Cardiac muscle cell (in vitro differentiated cells and primary cell): Measurements from ENCODE around the gene ECEL1. TPM values are rescaled to one million over a fixed set of nuclear protein-coding genes. Genes with fewer than 3 reads are reported as not detected.

Experiments
- DNase-seq, 2 donors: peaks; one replicate each; pipeline versions ENCODE4 v3.0.0 to v3.0.0-alpha.2; 2010 to 2017; ENCODE audit warnings: low read depth in 1 of 2, low spot score in 1 of 2
- H3K27ac ChIP-seq: fragments of 200-600 bp; sonication (generic); 2 replicates; pipeline ENCODE4 v1.5.1; 2016
- H3K27me3 ChIP-seq: fragments of 200-600 bp; sonication (generic); 2 replicates; pipeline ENCODE4 v1.6.0; 2016; ENCODE audit warnings: control low read depth
- H3K36me3 ChIP-seq: fragments of 200-600 bp; sonication (generic); 2 replicates; pipeline ENCODE4 v1.5.1; 2016; ENCODE audit warnings: control low read depth
- H3K4me1 ChIP-seq: fragments of 200-600 bp; sonication (generic); 2 replicates; pipeline ENCODE4 v1.8.1; 2017; ENCODE audit warnings: low read depth, mild to moderate bottlenecking, mixed run types
- H3K4me3 ChIP-seq: fragments of 200-600 bp; sonication (generic); 2 replicates; pipeline ENCODE4 v1.5.1; 2016; ENCODE audit warnings: mild to moderate bottlenecking
- H3K9me3 ChIP-seq: fragments of 200-600 bp; sonication (generic); 2 replicates; pipeline ENCODE4 v1.5.1; 2017; ENCODE audit warnings: low read depth, mild to moderate bottlenecking, control low read depth
- CTCF ChIP-seq: IDR thresholded peaks from 2 replicates; pipeline ENCODE4 v1.5.1; 2012; ENCODE audit warnings: low read depth, mild to moderate bottlenecking, low read length
- polyA plus RNA-seq: library from polyadenylated mRNA; unstranded; fragments of >200 nt; fragmentation: Nextera tagmentation; extraction: Ambion mirVana; gene quantifications from 2 replicates; pipeline ENCODE4 v1.2.1, GENCODE V29; 2016
- total RNA-seq: library from RNA; depleted of rRNA; stranded (reverse); fragments of >200 nt; gene quantifications from 2 replicates; pipeline ENCODE4 v1.2.3, GENCODE V29; 2016

The ECEL1 gene
- total and polyA plus RNA-seq, 2 experiments from 2014 or later, result 0.70 to 2.3 TPM

- no peak overlapping the region for H3K4me3 ChIP-seq
- no peak for DNase-seq
- TF ChIP-seq CTCF, result no peak
These were observed 14.3 kb upstream of the ECEL1 start for GRCh38 chr2:232501794-232502390.

GRCh38 chr2:232501331-232501771 is 13.7 kb upstream of the ECEL1 start:
- Histone ChIP-seq H3K4me3 (no peak overlapping the region), H3K27ac (no peak overlapping the region), H3K4me1 (peaks cover 21% of the 10 kb centered on the region), H3K36me3 (no peaks in the 10 kb centered on the region), H3K27me3 (peaks cover 36% of the 10 kb centered on the region), H3K9me3 (no peaks in the 10 kb centered on the region)
- DNase-seq, result no peak
- no peak for TF ChIP-seq CTCF

More at GRCh38 chr2:232501794-232502390, 14.3 kb upstream of the ECEL1 start:
- H3K27ac ChIP-seq, result no peak overlapping the region
- no peaks in the 10 kb centered on the region for H3K9me3 ChIP-seq
- H3K4me1 ChIP-seq, result peaks cover 21% of the 10 kb centered on the region
- no peaks in the 10 kb centered on the region for H3K36me3 ChIP-seq
- H3K27me3 ChIP-seq, result peaks cover 36% of the 10 kb centered on the region

GRCh38 chr2:232498452-232498851 is 10.8 kb upstream of the ECEL1 start:
- no peak overlapping the region for H3K27ac ChIP-seq
- H3K4me1 ChIP-seq, result peaks cover 13% of the 10 kb centered on the region
- no peaks in the 10 kb centered on the region for H3K9me3 ChIP-seq
- H3K4me3 ChIP-seq, result no peak overlapping the region
- no peaks in the 10 kb centered on the region for H3K36me3 ChIP-seq
- peaks cover 12% of the 10 kb centered on the region for H3K27me3 ChIP-seq
- no peak for TF ChIP-seq CTCF
- DNase-seq, result no peak

GRCh38 chr2:232497348-232497747 is 9.7 kb upstream of the ECEL1 start:
- Histone ChIP-seq H3K27ac (no peak overlapping the region), H3K4me1 (peaks cover 10% of the 10 kb centered on the region)
- no peak for DNase-seq

GRCh38 chr2:232496501-232497270 is 9.1 kb upstream of the ECEL1 start:
- no peaks in the 10 kb centered on the region for H3K36me3 ChIP-seq
- no peak for DNase-seq
- peaks cover 4% of the 10 kb centered on the region for H3K4me1 ChIP-seq
- TF ChIP-seq CTCF, result no peak
- no peaks in the 10 kb centered on the region for H3K27me3 ChIP-seq
- H3K9me3 ChIP-seq, result no peaks in the 10 kb centered on the region
- H3K27ac ChIP-seq, result no peak overlapping the region
- no peak overlapping the region for H3K4me3 ChIP-seq

More at GRCh38 chr2:232497348-232497747, 9.7 kb upstream of the ECEL1 start:
- H3K9me3 ChIP-seq, result no peaks in the 10 kb centered on the region
- peaks cover under 1% of the 10 kb centered on the region for H3K27me3 ChIP-seq
- no peak for TF ChIP-seq CTCF
- no peak overlapping the region for H3K4me3 ChIP-seq
- no peaks in the 10 kb centered on the region for H3K36me3 ChIP-seq
